GM21381 (cell line): ENCODE data around the gene GGA3.
"Not testable (repeated sequence)": the region's sequence is repeated elsewhere in the genome, so short reads cannot be mapped to it uniquely, and the experiment has no call there.

Experiments
- ATAC-seq: cut with Tn5 transposase; IDR thresholded peaks from one replicate; pipeline ENCODE4 v1.9.1; 2021; ENCODE audit warnings: mild to moderate bottlenecking, moderate library complexity; ENCODE audit not compliant: unreplicated experiment

The GGA3 gene

GRCh38 chr17:75228305-75228704 lies 33.1 kb downstream of the GGA3 start:
- no peak for ATAC-seq

- ATAC-seq = no peak
Observed at GRCh38 chr17:75227729-75228128, 33.7 kb downstream of the GGA3 start.

GRCh38 chr17:75225016-75225415 lies 36.4 kb downstream of the GGA3 start:
- no peak for ATAC-seq

- no peak for ATAC-seq
Observed at GRCh38 chr17:75219815-75220214, 41.6 kb downstream of the GGA3 start.

- no peak for ATAC-seq
Observed at GRCh38 chr17:75218131-75218530, 43.3 kb downstream of the GGA3 start.

DNA sequence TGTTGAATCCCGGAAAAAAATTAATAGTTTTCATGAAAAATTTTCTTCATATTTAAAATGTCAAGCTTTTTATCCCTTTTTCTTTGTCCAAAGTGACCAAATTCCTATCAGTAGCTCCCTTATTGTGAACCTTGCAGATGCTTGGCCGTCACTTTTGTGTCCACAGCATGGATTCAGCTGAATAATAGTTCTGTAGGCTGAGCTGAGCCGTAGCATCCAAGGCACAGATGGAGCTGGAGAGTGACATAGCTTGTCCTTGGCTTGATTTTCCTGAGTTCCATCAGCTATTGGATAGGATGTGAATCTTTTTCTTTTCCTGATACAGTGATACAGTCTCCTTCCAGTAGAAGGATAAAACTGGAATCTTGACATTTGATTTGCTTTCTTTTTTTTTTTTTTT lies 52.3 kb downstream of the GGA3 start:
- ATAC-seq = no peak

DNA sequence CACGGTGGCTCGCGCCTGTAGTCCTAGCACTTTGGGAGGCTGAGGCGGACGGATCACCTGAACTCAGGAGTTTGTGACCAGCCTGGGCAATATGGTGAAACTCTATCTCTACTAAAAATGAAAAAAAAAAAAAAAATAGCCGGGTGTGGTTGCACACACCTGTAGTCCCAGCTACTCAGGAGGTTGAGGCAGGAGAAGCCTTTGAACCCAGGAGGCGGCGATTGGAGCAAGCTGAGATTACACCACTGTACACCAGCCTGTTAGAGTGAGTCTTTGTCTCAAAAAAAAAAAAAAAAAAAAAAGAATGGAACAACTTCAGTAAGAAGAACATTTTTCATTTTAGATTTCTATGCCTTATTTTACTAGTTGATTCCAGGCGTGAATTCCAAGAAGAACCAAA lies 53.2 kb downstream of the GGA3 start:
- no peak for ATAC-seq

GRCh38 chr17:75207760-75208159 lies 53.6 kb downstream of the GGA3 start:
- no peak for ATAC-seq

GRCh38 chr17:75207050-75207407 lies 54.4 kb downstream of the GGA3 start:
- ATAC-seq = not testable (repeated sequence)

DNA sequence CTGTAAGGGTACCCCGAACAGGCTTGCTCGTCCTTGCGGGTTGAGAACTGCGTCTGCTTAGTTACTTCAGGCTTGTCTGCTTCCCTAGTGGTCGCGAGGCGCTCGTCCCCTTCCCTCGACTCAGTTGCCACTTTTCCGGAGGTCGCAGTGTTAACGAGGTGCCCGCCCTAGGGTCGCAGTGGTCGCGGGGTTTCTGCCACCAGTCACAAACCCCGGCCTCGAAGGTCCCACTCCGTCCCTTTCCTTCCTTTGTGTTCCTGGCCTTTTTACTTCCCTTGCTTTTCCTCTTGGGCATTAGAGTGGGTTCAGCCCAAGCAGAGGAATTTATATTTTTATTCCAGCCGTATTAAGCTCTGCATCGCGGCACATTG lies 55.6 kb downstream of the GGA3 start:
- ATAC-seq = peak; percentile 10

DNA sequence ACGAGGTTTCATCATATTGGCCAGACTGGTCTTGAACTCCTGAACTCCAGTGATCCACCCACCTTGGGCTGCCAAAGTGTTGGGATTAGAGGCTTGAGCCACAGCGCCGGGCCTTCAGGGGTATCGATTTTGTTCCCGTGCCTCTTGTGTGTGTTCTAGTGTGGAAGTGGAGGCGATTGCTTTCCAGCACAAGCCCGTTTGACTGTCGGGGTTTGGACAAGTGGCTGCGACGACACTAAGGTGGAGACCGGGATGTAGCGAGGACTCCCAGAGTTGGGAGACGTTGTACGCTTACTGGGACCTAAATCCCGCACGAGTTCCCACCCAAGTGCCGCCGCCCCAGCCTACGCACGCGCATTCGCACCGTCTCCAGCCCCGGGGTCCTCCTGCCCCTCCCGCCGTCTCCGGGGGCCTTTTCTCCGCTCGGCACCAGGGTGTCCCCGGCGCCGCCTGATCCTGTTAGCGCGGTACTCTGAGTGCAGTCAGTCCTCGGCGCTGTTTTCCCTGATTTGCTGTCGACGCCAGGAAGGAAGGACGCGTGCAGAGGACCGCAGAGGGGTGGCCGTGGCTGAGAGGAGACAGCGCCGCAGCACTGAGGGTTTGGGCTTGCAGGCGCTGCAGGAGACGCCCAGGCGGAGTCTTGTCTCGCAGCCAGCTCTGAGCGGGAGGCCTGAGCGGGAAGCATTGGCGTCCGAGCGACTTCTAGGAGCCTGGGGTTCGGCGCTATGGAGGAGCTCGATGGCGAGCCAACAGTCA lies 56.2 kb downstream of the GGA3 start, which contains the start of gene NUP85:
Gene NUP85, plus strand, starts transcription at position 643 of the 756 bp plus-strand sequence. Its CDS starts 83 bp downstream, at position 726.
- ATAC-seq = peak; percentile 77

- ATAC-seq = no peak
Observed at GRCh38 chr17:75199886-75200618, 61.4 kb downstream of the GGA3 start.

- ATAC-seq = no peak
Observed at GRCh38 chr17:75194879-75195278, 66.5 kb downstream of the GGA3 start.

DNA sequence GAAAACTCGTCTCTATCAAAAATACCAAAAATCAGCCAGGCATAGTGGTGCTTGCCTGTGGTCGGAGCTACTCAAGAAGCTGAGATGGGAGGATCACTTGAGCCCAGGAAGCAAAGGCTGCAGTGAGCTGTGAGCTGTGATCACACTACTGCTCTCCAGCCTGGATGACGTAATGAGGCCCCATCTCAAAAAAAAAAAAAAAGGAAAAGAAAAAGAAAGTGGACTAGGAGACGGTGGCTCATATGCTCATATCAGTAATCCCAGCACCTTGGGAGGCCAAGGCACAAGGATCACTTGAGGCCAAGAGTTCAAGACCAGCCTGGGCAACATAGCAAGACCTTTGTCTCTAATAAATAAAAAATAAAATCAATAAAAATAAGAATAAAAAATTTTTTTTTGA lies 69.8 kb downstream of the GGA3 start:
- no peak for ATAC-seq

GRCh38 chr17:75188614-75189013 lies 72.8 kb downstream of the GGA3 start:
- no peak for ATAC-seq
